HepG2 (cell line): Measurements from ENCODE around the gene MMAA. TPM values are rescaled to one million over a fixed set of nuclear protein-coding genes. Genes with fewer than 3 reads are reported as not detected.

Experiments
- AFF4 ChIP-seq: sonication (generic); formaldehyde crosslinking; IDR thresholded peaks from 2 replicates; pipeline ENCODE4 v1.4.0; 2020; ENCODE audit warnings: missing genetic modification reagents
- ARID3A ChIP-seq: IDR thresholded peaks from 2 replicates; pipeline ENCODE4 v1.6.1; 2012; ENCODE audit warnings: low read depth, low read length, improper control_type of control experiment
- KDM6A ChIP-seq: IDR thresholded peaks from 2 replicates; pipeline ENCODE4 v1.6.1; 2016; ENCODE audit warnings: low read depth
- KMT2B ChIP-seq: IDR thresholded peaks from 2 replicates; pipeline ENCODE4 v1.6.1; 2016; ENCODE audit warnings: missing genetic modification reagents, missing compliant biosample characterization
- MIXL1 ChIP-seq: IDR thresholded peaks from 2 replicates; pipeline ENCODE4 v1.6.1; 2016
- REST ChIP-seq, 2 experiments: IDR thresholded peaks; 2 replicates each; pipeline ENCODE4 v1.6.1; 2011 to 2012; ENCODE audit warnings: low read length in 2 of 2, borderline replicate concordance in 1 of 2, low read depth in 1 of 2, mild to moderate bottlenecking in 1 of 2, moderate library complexity in 1 of 2
- SETDB1 ChIP-seq: sonication (generic); formaldehyde crosslinking; IDR thresholded peaks from 2 replicates; pipeline ENCODE4 v1.5.1; 2020; ENCODE audit warnings: missing genetic modification reagents, mild to moderate bottlenecking, borderline replicate concordance
- SOX6 ChIP-seq, 2 experiments: fragments of 450-650 bp in 1 of 2; sonication (generic) in 1 of 2; formaldehyde crosslinking in 1 of 2; IDR thresholded peaks; 2 replicates each; pipeline versions ENCODE4 v1.4.0 to v1.6.1; 2017 to 2020; ENCODE audit warnings: antibody characterized with exemption in 1 of 2, mild to moderate bottlenecking in 1 of 2, missing genetic modification reagents in 1 of 2
- ZBTB3 ChIP-seq: sonication (generic); formaldehyde crosslinking; IDR thresholded peaks from 2 replicates; pipeline ENCODE4 v1.4.0; 2020; ENCODE audit warnings: low read depth, mild to moderate bottlenecking, moderate library complexity, missing genetic modification reagents, borderline replicate concordance
- ZEB1 ChIP-seq: IDR thresholded peaks from 2 replicates; pipeline ENCODE4 v1.6.1; 2012; ENCODE audit warnings: mild to moderate bottlenecking, low read depth, inconsistent platforms; ENCODE audit not compliant: insufficient replicate concordance
- ZNF124 ChIP-seq: sonication (generic); formaldehyde crosslinking; IDR thresholded peaks from 2 replicates; pipeline ENCODE4 v1.4.0; 2020; ENCODE audit warnings: missing genetic modification reagents
- ZNF546 ChIP-seq: sonication (generic); formaldehyde crosslinking; conservative IDR thresholded peaks from 2 replicates; pipeline ENCODE4 v1.8.1; 2023; ENCODE audit warnings: mild to moderate bottlenecking, missing genetic modification reagents
- ZNF549 ChIP-seq: sonication (generic); formaldehyde crosslinking; IDR thresholded peaks from 2 replicates; pipeline ENCODE4 v1.5.0; 2020; ENCODE audit warnings: missing genetic modification reagents
- ZNF619 ChIP-seq: sonication (generic); formaldehyde crosslinking; IDR thresholded peaks from 2 replicates; pipeline ENCODE4 v1.4.0; 2020; ENCODE audit warnings: mild to moderate bottlenecking, missing genetic modification reagents
- ZNF724P ChIP-seq: sonication (generic); formaldehyde crosslinking; IDR thresholded peaks from 2 replicates; pipeline ENCODE4 v1.8.0; 2022; ENCODE audit warnings: missing genetic modification reagents, borderline replicate concordance
- ZSCAN21 ChIP-seq: sonication (generic); formaldehyde crosslinking; IDR thresholded peaks from 2 replicates; pipeline ENCODE4 v1.8.0; 2022; ENCODE audit warnings: mild to moderate bottlenecking, missing genetic modification reagents, moderate library complexity, borderline replicate concordance
- polyA plus RNA-seq, 8 experiments: library from polyadenylated mRNA; depleted of rRNA in 3 of 8; stranded (reverse) in 7 of 8; unstranded in 1 of 8; fragments of >200 nt; fragmentation: Illumina TruSeq in 4 of 8; extraction: Trizol in 4 of 8; gene quantifications; 2 replicates each; pipeline versions ENCODE4 v1.2.1 to v1.2.3, GENCODE V29; 2011 to 2016; ENCODE audit warnings: low read depth in 4 of 8, missing spikeins in 1 of 8, mixed read lengths in 1 of 8; ENCODE audit not compliant: insufficient read depth in 1 of 8
- total RNA-seq, 5 experiments: library from RNA; depleted of rRNA; stranded (reverse); fragments of >200 nt; fragmentation: Illumina TruSeq; extraction: Trizol; gene quantifications; 2 replicates each; pipeline ENCODE4 v1.2.3, GENCODE V29; 2016; ENCODE audit warnings: low read depth in 1 of 5

Gene MMAA
- total and polyA plus RNA-seq, 2 of the 13 experiments (the other 11 are each of a cell fraction or from before 2014, with no cell fraction given): 1.3 to 2.8 TPM

- TF ChIP-seq ZEB1: no peak
- no peak for TF ChIP-seq KDM6A
- TF ChIP-seq ZNF724P: peak; percentile 96; the same call in 1 of the 2 replicates
- no peak for TF ChIP-seq ZNF549 (CRISPR knock-in tag)
- no peak for TF ChIP-seq SETDB1 (CRISPR knock-in tag)
- TF ChIP-seq ZNF124 (CRISPR knock-in tag): no peak; the same call in 1 of the 2 replicates
- no peak for TF ChIP-seq ZBTB3
- TF ChIP-seq MIXL1 (CRISPR knock-in tag): peak; percentile 78
- no peak for TF ChIP-seq REST (IDR thresholded peaks at IDR 0.05; ENCODE audit: borderline replicate concordance in 1 of 2, low read depth in 1 of 2, low read length in 2 of 2)
- peak; percentile 86; the same call in 1 of the 2 replicates for TF ChIP-seq KMT2B (CRISPR knock-in tag)
- TF ChIP-seq SOX6 (IDR thresholded peaks at IDR 0.05): no peak
- peak; percentile 58 for TF ChIP-seq SOX6 (CRISPR knock-in tag; IDR thresholded peaks at IDR 0.05)
- TF ChIP-seq ZNF546: peak; percentile 96
- TF ChIP-seq ZNF619 (CRISPR knock-in tag): peak; percentile 58; the same call in 1 of the 2 replicates
- TF ChIP-seq AFF4 (CRISPR knock-in tag): 0 out of 2 replicates have a peak, but pooled peaks have one; percentile 18
- peak; percentile 5; the same call in 1 of the 2 replicates for TF ChIP-seq ARID3A
- TF ChIP-seq ZSCAN21 (CRISPR knock-in tag): peak; percentile 89; the same call in 1 of the 2 replicates
Observed at GRCh38 chr4:145618932-145619638, at the start of gene MMAA (continued).
